Astrocyte (in vitro differentiated cells and primary cell): ENCODE measurements around the gene SCYGR2. TPM values are rescaled to one million over a fixed set of nuclear protein-coding genes. Genes with fewer than 3 reads are reported as not detected.

Experiments
- DNase-seq: peaks from one replicate; pipeline ENCODE4 v3.0.0-alpha.2; 2010; ENCODE audit warnings: low read depth
- FAIRE-seq: peaks from 2 replicates; lab custom pipeline; 2011; peaks lifted over from hg19 to GRCh38; lab: Jason Lieb, UNC
- H2AFZ ChIP-seq: 2 replicates; pipeline ENCODE4 v1.6.0; 2012; ENCODE audit warnings: low read depth, low read length, inconsistent platforms
- H3K27ac ChIP-seq: 2 replicates; pipeline ENCODE4 v1.5.1; 2011; ENCODE audit warnings: low read depth, low read length, inconsistent platforms
- H3K27me3 ChIP-seq: 2 replicates; pipeline ENCODE4 v1.6.0; 2011; ENCODE audit warnings: low read length, inconsistent platforms; ENCODE audit not compliant: insufficient read depth
- H3K36me3 ChIP-seq: 2 replicates; pipeline ENCODE4 v1.5.1; 2011; ENCODE audit warnings: low read length, inconsistent platforms; ENCODE audit not compliant: insufficient read depth
- H3K4me1 ChIP-seq: 2 replicates; pipeline ENCODE4 v1.5.1; 2011; ENCODE audit warnings: low read length, inconsistent platforms; ENCODE audit not compliant: insufficient read depth
- H3K4me2 ChIP-seq: 2 replicates; pipeline ENCODE4 v1.6.0; 2012; ENCODE audit warnings: low read length, inconsistent platforms
- H3K4me3 ChIP-seq: 2 replicates; pipeline ENCODE4 v1.5.1; 2011; ENCODE audit warnings: low read depth, mild to moderate bottlenecking, low read length, inconsistent platforms; ENCODE audit not compliant: insufficient read depth
- H3K79me2 ChIP-seq: 2 replicates; pipeline ENCODE4 v1.6.0; 2012; ENCODE audit warnings: mild to moderate bottlenecking, low read length, inconsistent platforms; ENCODE audit not compliant: insufficient read depth
- H3K9ac ChIP-seq: 2 replicates; pipeline ENCODE4 v1.6.0; 2012; ENCODE audit warnings: mild to moderate bottlenecking, low read length, inconsistent platforms
- H3K9me3 ChIP-seq: 2 replicates; pipeline ENCODE4 v1.5.1; 2012; ENCODE audit warnings: low read depth, mild to moderate bottlenecking, low read length, inconsistent platforms; ENCODE audit not compliant: insufficient read depth
- H4K20me1 ChIP-seq: 2 replicates; pipeline ENCODE4 v1.6.0; 2012; ENCODE audit warnings: low read length, inconsistent platforms; ENCODE audit not compliant: insufficient read depth
- H3K27ac Mint-ChIP-seq: one replicate; pipeline ENCODE4 v1.8.0; 2021; ENCODE audit warnings: mild to moderate bottlenecking, mixed read lengths; ENCODE audit not compliant: unreplicated experiment
- H3K27me3 Mint-ChIP-seq: one replicate; pipeline ENCODE4 v1.8.0; 2021; ENCODE audit warnings: low read depth, mixed read lengths; ENCODE audit not compliant: unreplicated experiment
- H3K36me3 Mint-ChIP-seq: one replicate; pipeline ENCODE4 v1.8.0; 2021; ENCODE audit warnings: low read depth, mixed read lengths; ENCODE audit not compliant: unreplicated experiment
- H3K4me1 Mint-ChIP-seq: one replicate; pipeline ENCODE4 v1.8.0; 2021; ENCODE audit warnings: low read depth, mixed read lengths; ENCODE audit not compliant: unreplicated experiment
- H3K4me3 Mint-ChIP-seq: one replicate; pipeline ENCODE4 v1.8.0; 2021; ENCODE audit warnings: mild to moderate bottlenecking, moderate library complexity, mixed read lengths; ENCODE audit not compliant: unreplicated experiment
- H3K9me3 Mint-ChIP-seq: one replicate; pipeline ENCODE4 v1.8.0; 2021; ENCODE audit warnings: mild to moderate bottlenecking, mixed read lengths; ENCODE audit not compliant: unreplicated experiment
- total RNA-seq: library from RNA; stranded (reverse); gene quantifications from 2 replicates; pipeline ENCODE4 v1.2.1, GENCODE V29; 2021
- TF ChIP-seq, protein P1 (sequence below): IDR thresholded peaks from 2 replicates; pipeline ENCODE4 v1.5.1; 2011; ENCODE audit warnings: low read depth, mild to moderate bottlenecking, inconsistent platforms, low read length, moderate library complexity; ENCODE audit not compliant: insufficient read depth

Gene SCYGR2
- total RNA-seq, 1 donor from 2014 or later, result not detected

- Histone ChIP-seq H3K9ac (no peak overlapping the region), H3K4me2 (no peak overlapping the region), H3K79me2 (no peaks in the 10 kb centered on the region), H3K4me1 (peaks cover 6% of the 10 kb centered on the region), H3K36me3 (no peaks in the 10 kb centered on the region), H3K4me3 (no peak overlapping the region), H4K20me1 (no peaks in the 10 kb centered on the region), H3K27ac (no peak overlapping the region), H3K9me3 (no peaks in the 10 kb centered on the region), H3K27me3 (no peaks in the 10 kb centered on the region), H2AFZ (no peak overlapping the region)
- no peaks in the 10 kb centered on the region for H3K9me3 Mint-ChIP-seq
- TF ChIP-seq, protein P1, sequence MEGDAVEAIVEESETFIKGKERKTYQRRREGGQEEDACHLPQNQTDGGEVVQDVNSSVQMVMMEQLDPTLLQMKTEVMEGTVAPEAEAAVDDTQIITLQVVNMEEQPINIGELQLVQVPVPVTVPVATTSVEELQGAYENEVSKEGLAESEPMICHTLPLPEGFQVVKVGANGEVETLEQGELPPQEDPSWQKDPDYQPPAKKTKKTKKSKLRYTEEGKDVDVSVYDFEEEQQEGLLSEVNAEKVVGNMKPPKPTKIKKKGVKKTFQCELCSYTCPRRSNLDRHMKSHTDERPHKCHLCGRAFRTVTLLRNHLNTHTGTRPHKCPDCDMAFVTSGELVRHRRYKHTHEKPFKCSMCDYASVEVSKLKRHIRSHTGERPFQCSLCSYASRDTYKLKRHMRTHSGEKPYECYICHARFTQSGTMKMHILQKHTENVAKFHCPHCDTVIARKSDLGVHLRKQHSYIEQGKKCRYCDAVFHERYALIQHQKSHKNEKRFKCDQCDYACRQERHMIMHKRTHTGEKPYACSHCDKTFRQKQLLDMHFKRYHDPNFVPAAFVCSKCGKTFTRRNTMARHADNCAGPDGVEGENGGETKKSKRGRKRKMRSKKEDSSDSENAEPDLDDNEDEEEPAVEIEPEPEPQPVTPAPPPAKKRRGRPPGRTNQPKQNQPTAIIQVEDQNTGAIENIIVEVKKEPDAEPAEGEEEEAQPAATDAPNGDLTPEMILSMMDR, result no peak
- H3K27ac Mint-ChIP-seq, result no peak overlapping the region
- no peaks in the 10 kb centered on the region for H3K36me3 Mint-ChIP-seq
- H3K4me1 Mint-ChIP-seq, result peaks cover 7% of the 10 kb centered on the region
- no peak overlapping the region for H3K4me3 Mint-ChIP-seq
- FAIRE-seq (no peak), DNase-seq (no peak)
- no peaks in the 10 kb centered on the region for H3K27me3 Mint-ChIP-seq
These were observed 45.4 kb downstream of the SCYGR2 start for GRCh38 chr2:227643990-227644551.

Other genes starting within 250 kb of the SCYGR2 start
- gene TM4SF20, start 219.6 kb upstream of the SCYGR2 start, total RNA-seq, result not detected in 2 replicates
- not detected in 2 replicates for gene SCYGR1, start 210.9 kb upstream of the SCYGR2 start, total RNA-seq
- 84.1 and 87.9 TPM in 2 replicates for gene AGFG1, start 126.7 kb upstream of the SCYGR2 start, total RNA-seq
- not detected in 2 replicates for gene SCYGR3, start 15.9 kb downstream of the SCYGR2 start, total RNA-seq
- gene SCYGR4, start 18.6 kb downstream of the SCYGR2 start, total RNA-seq, result not detected in 2 replicates
- not detected in 2 replicates for gene SCYGR5, start 67.9 kb downstream of the SCYGR2 start, total RNA-seq
- gene SLC19A3, start 119.1 kb downstream of the SCYGR2 start, total RNA-seq, result 0.12 and 0.14 TPM in 2 replicates
- not detected in 2 replicates for gene SCYGR6, start 125.9 kb downstream of the SCYGR2 start, total RNA-seq
- not detected in 2 replicates for gene SCYGR7, start 129.4 kb downstream of the SCYGR2 start, total RNA-seq
- not detected in 2 replicates for gene SCYGR8, start 147.0 kb downstream of the SCYGR2 start, total RNA-seq
- not detected in 2 replicates for gene CCL20, start 214.9 kb downstream of the SCYGR2 start, total RNA-seq